Measurements from ENCODE around the gene RNF115.

RNF115 gene

GRCh38 chr1:145759721-145760120, 64.2 kb downstream of the RNF115 start:
- no peak for DNase-seq (ENCODE audit: low read depth)
- TF ChIP-seq CTCF (conservative IDR thresholded peaks at IDR 0.05; ENCODE audit: low read depth, low read length), result no peak
- no peak overlapping the region for H3K4me3 ChIP-seq (ENCODE audit: low read depth, low read length)

GRCh38 chr1:145758575-145758974, 65.3 kb downstream of the RNF115 start:
- no peak overlapping the region for H3K4me3 ChIP-seq (ENCODE audit: low read depth, low read length)
- no peak for TF ChIP-seq CTCF (conservative IDR thresholded peaks at IDR 0.05; ENCODE audit: low read depth, low read length)
- DNase-seq (ENCODE audit: low read depth), result no peak

- H3K4me3 ChIP-seq (ENCODE audit: low read depth, low read length), result no peak overlapping the region
- no peak for TF ChIP-seq CTCF (conservative IDR thresholded peaks at IDR 0.05; ENCODE audit: low read depth, low read length)
- DNase-seq (ENCODE audit: low read depth), result no peak
These were observed 65.8 kb downstream of the RNF115 start for GRCh38 chr1:145758116-145758515.

- no peak overlapping the region for H3K4me3 ChIP-seq (ENCODE audit: low read depth, low read length)
- no peak for TF ChIP-seq CTCF (conservative IDR thresholded peaks at IDR 0.05; ENCODE audit: low read depth, low read length)
- DNase-seq (ENCODE audit: low read depth), result peak; percentile 18
These were observed 66.5 kb downstream of the RNF115 start for GRCh38 chr1:145757420-145757819.

GRCh38 chr1:145751491-145752037, 72.3 kb downstream of the RNF115 start:
- H3K4me3 ChIP-seq (ENCODE audit: low read depth, low read length), result no peak overlapping the region
- no peak for TF ChIP-seq CTCF (conservative IDR thresholded peaks at IDR 0.05; ENCODE audit: low read depth, low read length)
- DNase-seq (ENCODE audit: low read depth), result peak; percentile 84

- no peak for TF ChIP-seq CTCF (conservative IDR thresholded peaks at IDR 0.05; ENCODE audit: low read depth, low read length)
- no peak overlapping the region for H3K4me3 ChIP-seq (ENCODE audit: low read depth, low read length)
- DNase-seq (ENCODE audit: low read depth), result peak; percentile 47
These were observed 73.5 kb downstream of the RNF115 start for GRCh38 chr1:145750426-145750825.
